Globus pallidus (tissue), 1 donor: ENCODE data around the gene KDM4C.

Experiments used
- DNase-seq: peaks from one replicate; pipeline ENCODE4 v3.0.0-alpha.2; 2015; ENCODE audit warnings: low spot score

The KDM4C gene

DNA sequence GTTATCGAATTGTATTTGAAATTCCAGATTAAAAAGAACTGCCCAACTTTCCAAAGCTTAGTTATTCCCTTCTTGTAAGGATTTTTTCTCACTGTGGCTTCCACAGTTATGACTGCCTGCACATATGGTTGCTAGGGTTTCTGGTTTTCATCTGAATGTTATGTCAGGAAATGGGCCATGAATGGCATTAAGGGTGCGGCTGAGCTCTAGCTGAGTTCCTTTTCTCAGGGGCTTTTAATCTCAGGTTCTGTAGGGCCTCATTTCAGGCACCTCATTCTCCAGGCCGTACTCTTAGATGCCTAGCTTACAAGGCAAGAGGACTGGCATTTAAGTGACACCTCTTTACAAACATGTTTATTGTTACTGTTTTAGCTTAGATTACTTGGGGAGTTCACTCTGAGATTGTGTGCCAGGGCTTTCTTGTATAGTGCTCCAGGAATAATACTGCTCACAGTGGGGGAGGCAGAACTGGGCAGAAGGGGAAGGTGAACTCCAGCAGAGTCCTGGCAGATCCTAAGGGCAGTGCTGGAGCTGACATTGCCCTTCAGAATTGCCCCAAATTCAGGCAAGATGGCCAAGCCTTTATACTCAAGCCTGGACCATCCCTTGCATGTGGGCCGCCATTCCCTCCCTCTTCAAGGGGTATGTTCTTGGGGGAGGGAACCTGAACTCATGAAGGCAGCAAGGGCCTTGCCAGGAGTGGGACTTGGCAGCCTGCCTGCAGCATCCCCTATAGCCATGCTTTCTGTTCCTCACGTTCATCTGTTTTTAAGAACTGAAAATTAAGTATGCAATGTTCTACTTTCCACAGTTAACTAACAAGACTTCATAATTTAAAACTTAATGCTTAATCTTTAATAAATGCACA lies 111.5 kb downstream of the KDM4C start:
- DNase-seq, result no peak

- no peak for DNase-seq
Observed at GRCh38 chr9:6870149-6870548, 112.4 kb downstream of the KDM4C start.

- DNase-seq, result peak; percentile 33
Observed at GRCh38 chr9:6870650-6871477, 113.1 kb downstream of the KDM4C start.

DNA sequence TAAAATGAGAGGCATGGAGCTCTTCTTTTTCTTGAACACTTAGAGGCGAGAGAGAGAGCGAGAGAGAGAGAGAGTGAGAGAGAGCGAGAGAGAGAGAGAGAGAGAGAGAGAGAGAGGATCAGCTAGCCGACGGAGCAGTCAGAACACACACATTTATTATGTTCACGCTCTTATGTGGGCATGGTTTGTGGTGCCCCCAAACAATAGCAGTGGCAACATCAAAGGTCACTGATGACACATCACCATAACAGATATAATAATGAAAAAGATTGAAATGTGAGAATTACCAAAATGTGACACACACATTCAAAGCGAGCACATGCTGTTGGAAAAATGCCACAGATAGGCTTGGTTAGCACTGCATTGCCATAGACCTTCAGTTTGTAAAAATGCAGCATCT lies 116.1 kb downstream of the KDM4C start:
- peak; percentile 50 for DNase-seq

GRCh38 chr9:6876195-6876894 lies 118.6 kb downstream of the KDM4C start:
- no peak for DNase-seq

GRCh38 chr9:6877671-6878161 lies 119.9 kb downstream of the KDM4C start:
- DNase-seq, result no peak

GRCh38 chr9:6880626-6881025 lies 122.9 kb downstream of the KDM4C start:
- DNase-seq, result no peak

DNA sequence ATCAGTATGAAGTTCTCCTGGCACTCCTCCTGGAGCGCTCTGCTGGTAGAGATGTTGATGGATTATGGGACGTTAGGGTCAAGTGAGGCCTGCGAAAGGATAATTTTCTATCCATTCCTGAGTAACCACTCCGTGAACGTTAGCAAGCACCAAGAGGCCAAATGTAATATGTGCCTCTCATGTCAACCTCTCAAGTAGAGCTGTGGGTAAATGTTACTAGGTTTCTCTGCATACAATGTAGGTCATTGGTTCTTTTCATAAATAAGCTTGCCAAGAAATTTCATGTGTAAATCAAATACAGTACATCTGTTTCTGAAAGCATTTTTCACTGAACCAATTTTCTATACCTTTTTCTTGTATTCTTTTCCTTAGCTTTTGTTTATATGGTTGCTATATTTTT lies 126.3 kb downstream of the KDM4C start:
- no peak for DNase-seq

DNA sequence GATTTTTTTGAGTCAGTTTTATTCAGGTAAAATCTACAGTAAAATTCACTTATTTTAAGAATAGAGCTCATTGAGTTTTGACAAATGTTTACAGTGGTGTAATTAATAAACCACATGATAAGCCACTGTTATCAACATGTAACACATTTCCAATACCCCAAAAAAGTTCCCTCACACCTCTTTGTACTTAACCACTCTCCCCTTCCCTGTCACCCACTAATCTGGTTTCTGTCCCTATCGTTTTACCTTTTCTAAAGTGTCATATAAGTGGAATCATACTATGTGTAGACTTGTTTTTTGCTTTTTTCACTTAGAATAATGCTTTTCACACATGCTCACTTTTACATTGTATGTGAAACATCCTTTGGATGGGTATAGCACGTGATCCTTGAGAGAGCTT lies 127.2 kb downstream of the KDM4C start:
- DNase-seq, result no peak

DNA sequence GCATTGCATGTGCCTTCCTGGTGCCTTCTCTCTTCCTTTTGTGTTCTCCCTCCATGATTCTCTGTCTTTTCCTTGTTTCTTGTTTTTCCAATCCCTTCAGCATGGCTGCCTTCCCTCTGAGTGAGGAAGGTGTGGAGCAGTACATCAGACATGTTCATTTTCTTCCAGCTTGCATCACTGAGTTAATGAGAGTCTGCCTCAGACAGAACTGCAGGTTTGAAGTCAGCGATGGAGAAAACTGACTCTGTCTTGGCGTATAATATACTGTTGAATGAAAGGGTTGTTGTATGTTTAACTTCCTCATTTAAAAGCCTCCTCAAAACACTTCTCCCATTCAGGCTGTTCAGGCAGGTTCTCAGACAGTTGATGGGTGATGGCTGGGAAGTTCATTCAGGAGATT lies 129.3 kb downstream of the KDM4C start:
- DNase-seq, result no peak

DNA sequence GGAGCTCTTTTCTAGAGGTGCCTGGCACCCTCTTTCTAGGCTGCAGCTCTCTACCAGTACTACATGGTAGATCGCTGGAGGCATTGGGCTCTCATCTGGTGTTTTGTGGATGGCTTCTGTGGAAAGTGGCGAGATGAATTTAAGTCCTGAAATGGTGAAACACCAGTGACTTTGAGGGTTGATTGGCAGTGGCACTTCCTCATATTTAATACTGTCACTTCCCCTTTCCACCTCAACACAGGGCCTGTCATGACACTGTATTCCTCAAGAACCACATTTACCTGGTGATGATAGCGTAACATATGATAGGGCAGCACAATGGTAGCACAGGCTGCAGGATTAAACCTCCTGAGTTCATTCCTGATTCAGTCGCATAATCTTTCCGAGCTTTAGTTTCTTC lies 132.1 kb downstream of the KDM4C start:
- no peak for DNase-seq

- DNase-seq, result no peak
Observed at GRCh38 chr9:6893350-6894131, 135.8 kb downstream of the KDM4C start.

DNA sequence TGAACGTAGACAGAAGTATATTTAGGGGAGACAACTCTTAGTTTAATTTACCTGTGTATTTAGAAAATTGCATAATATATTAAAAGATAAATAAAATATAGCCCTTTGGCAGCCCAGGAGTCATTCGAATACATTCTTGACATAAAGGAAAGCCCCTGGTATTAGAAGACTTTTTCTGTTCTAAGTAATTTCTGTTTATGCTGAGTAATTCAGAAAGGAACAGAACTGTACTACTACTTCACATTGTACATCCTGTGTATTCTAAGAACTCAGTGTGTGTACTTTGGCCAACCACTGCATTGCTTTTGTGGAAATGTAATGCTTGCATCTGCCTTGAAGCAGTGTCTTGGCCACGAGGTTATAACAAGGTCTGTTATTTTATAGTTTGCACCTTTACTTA lies 136.4 kb downstream of the KDM4C start:
- DNase-seq, result no peak

DNA sequence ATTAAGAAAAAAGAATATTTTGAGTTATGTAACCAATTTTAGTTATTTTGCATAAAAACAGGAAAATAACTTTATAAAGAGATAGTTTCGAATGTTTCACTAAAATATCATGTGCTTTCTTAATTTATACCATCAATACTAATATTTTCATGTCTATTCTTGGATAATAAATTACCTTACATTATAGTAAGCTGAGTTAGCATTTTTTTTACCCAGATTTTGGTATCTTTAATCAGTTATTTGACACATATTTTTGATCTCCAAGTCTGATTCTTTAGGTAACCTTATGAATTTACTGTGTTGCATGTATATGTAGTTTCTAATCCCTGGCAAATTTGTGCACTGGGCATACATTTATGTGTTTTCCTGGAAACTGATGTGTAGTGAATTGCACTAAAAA lies 138.0 kb downstream of the KDM4C start:
- DNase-seq, result no peak

DNA sequence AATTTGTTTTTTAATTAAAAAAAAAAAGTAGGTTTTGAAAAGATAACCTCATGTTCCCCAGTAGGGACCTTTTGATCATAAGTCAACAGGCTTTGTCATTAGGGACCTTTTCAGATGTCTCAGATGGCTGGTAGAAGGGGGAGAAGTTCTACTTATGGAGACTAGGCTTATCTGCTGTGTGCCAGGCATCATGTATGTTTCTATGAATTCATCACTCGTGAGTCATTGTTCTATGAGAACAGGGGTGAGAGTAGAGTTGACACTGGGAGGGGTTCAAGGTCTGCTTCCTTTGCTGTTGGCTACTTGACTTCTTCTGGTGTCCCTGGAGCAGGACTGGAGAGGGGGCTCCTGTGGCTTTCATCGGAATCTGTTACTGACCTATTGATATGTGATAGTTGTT lies 138.8 kb downstream of the KDM4C start:
- no peak for DNase-seq

DNA sequence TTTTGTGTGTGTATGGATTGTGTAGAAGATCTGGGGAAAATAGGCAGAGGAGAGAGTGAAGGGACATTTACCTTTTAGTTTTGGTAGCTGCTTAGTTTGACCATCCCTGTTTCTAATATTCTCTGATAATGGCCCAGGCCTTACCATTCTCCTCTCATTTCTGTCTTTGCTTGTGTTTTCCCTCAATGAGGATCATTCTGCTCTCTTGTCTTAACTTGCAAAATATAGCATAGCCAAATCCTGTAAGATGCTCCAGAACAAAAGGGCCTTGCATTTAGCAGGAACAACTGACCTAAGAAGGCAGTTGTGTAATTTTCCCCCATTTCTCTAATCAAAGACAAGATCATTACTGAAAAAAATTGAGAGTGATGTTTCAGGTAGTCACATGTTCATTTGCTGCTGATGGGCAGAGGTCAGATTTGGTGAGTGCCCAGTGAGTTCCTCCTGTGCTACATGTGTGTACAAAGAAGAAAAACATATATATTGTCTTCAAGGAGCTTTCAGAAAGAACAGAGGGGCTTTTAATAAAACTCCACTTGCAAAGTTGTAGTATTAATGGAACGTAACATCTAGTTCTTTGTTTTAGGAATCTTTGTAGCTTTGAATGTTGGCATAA lies 139.5 kb downstream of the KDM4C start:
- no peak for DNase-seq

DNA sequence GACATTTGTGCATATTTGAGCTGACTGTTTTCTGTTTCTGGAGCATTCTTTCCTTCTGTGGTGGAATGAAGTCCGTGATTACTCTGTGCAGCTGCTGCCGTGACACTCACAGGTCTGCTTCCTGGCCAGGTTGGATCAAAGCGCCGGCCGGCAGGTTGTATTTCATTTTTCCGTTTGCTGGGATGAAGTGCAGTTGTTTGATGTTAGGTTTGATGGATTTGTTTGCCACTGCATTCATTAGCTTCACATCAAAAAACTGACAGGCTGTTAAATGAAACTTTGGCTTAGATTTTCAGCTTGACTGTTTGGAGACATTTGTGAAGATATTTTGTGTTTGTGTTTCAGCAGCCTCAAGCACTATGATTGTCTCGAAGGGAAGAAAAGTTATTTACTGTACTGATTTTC lies 140.1 kb downstream of the KDM4C start:
- no peak for DNase-seq

GRCh38 chr9:6899274-6899673 lies 141.5 kb downstream of the KDM4C start:
- no peak for DNase-seq

- no peak for DNase-seq
Observed at GRCh38 chr9:6900440-6900883, 142.7 kb downstream of the KDM4C start.

GRCh38 chr9:6901180-6901579 lies 143.4 kb downstream of the KDM4C start:
- DNase-seq, result no peak

DNA sequence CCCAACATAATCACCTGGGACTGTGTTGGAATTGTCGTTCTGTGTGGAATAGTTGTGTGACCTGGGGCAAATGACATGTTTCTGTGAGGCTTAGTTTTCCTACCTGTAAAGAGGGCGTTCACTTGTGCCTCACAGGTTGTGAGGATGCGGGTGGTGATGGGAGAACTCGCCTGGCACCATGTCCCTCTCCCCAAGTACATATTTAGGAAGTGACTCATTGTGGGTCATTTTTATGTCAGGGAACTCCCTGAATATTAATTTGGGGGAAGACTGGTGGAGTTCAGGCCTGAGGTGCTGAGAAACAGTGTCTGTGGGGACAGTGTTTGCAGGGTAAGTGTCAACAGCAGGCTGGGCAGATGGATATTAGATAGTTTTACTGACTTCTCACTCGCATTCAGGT lies 144.7 kb downstream of the KDM4C start:
- DNase-seq, result no peak
